K562 (cell line): ENCODE data around the gene CCDC186. TPM values are rescaled to one million over a fixed set of nuclear protein-coding genes. Genes with fewer than 3 reads are reported as not detected.

Experiments used
- ATAC-seq: fragments of 200-7000 bp; cut with Tn5 transposase; 3 replicates; pipeline ENCODE4 v1.9.1; 2020; ENCODE audit warnings: moderate library complexity
- BruUV-seq: library from RNA; stranded (reverse); fragments of 400-500 nt; replicated peaks from 2 replicates; lab custom pipeline; 2021; lab: Mats Ljungman, UMichigan
- CTCF ChIA-PET: fragments of 300-600 bp; formaldehyde crosslinking; extraction: SDS; loops from one replicate; lab custom pipeline; 2021; ENCODE audit warnings: low intra/inter-chr PET ratio; lab: Yijun Ruan, JAX
- POLR2A ChIA-PET: fragments of 300-600, 350-650 bp; sonication (Branson Sonifier 250); formaldehyde crosslinking; extraction: SDS; loops from one replicate; lab custom pipeline; 2021; ENCODE audit warnings: antibody characterized with exemption, inconsistent platforms; lab: Yijun Ruan, JAX
- DNase-seq, 4 experiments: peaks; one replicate each; pipeline versions ENCODE4 v3.0.0 to v3.0.0-alpha.2; 2011 to 2018; ENCODE audit warnings: low spot score in 3 of 4, mixed read lengths in 3 of 4; ENCODE audit errors: extremely low read depth in 1 of 4
- FAIRE-seq: peaks from 2 replicates; lab custom pipeline; 2011; peaks lifted over from hg19 to GRCh38; lab: Jason Lieb, UNC
- H2AFZ ChIP-seq: 2 replicates; pipeline ENCODE4 v1.6.0; 2011; ENCODE audit warnings: low read depth, low read length, control low read depth, inconsistent platforms
- H3K27ac ChIP-seq: fragments of 200-600 bp; 3 replicates; pipeline ENCODE4 v1.8.0; 2011; ENCODE audit warnings: low read depth, mild to moderate bottlenecking, control low read depth, inconsistent platforms, low read length, moderate library complexity, mixed read lengths; ENCODE audit errors: extremely low read depth
- H3K27me3 ChIP-seq, 2 experiments: fragments of 300-600 bp in 1 of 2; 2 replicates in 1 of 2; 3 replicates in 1 of 2; pipeline versions ENCODE4 v1.6.0 to v1.8.0; 2011; ENCODE audit warnings: inconsistent platforms in 2 of 2, low read length in 2 of 2, mild to moderate bottlenecking in 1 of 2, mixed read lengths in 1 of 2, moderate library complexity in 1 of 2; ENCODE audit not compliant: control insufficient read depth in 2 of 2, insufficient read depth in 2 of 2
- H3K36me3 ChIP-seq: fragments of 300-600 bp; 3 replicates; pipeline ENCODE4 v1.8.0; 2011; ENCODE audit warnings: mild to moderate bottlenecking, low read length, inconsistent platforms; ENCODE audit not compliant: control insufficient read depth, insufficient read depth
- H3K4me1 ChIP-seq, 2 experiments: fragments of 200-600 bp in 1 of 2; replicated peaks in 1 of 2; 2 replicates in 1 of 2; 3 replicates in 1 of 2; pipeline versions ENCODE4 v1.5.1 to v1.8.0; 2011; ENCODE audit warnings: inconsistent platforms in 2 of 2, low read length in 2 of 2, mild to moderate bottlenecking in 1 of 2, mixed read lengths in 1 of 2, moderate library complexity in 1 of 2; ENCODE audit not compliant: control insufficient read depth in 2 of 2, insufficient read depth in 2 of 2
- H3K4me2 ChIP-seq: 2 replicates; pipeline ENCODE4 v1.6.1; 2011; ENCODE audit warnings: low read length, control low read depth, inconsistent platforms, mixed read lengths; ENCODE audit not compliant: insufficient read depth
- H3K4me3 ChIP-seq: fragments of 200-600 bp; sonication (generic), shearing (Covaris generic); 2 replicates; pipeline ENCODE4 v1.5.1; 2016; ENCODE audit warnings: control low read depth, inconsistent platforms
- H3K79me2 ChIP-seq: fragments of 200-600 bp; 3 replicates; pipeline ENCODE4 v1.8.0; 2011; ENCODE audit warnings: low read length, inconsistent platforms; ENCODE audit not compliant: control insufficient read depth, insufficient read depth
- H3K9ac ChIP-seq, 2 experiments: 2 replicates each; pipeline versions ENCODE4 v1.6.0 to v1.6.1; 2011; ENCODE audit warnings: low read depth in 2 of 2, low read length in 2 of 2, control low read depth in 1 of 2, inconsistent platforms in 1 of 2, mild to moderate bottlenecking in 1 of 2, mixed read lengths in 1 of 2; ENCODE audit not compliant: insufficient read depth in 1 of 2
- H3K9me1 ChIP-seq: one replicate; pipeline ENCODE4 v1.6.0; 2011; ENCODE audit warnings: inconsistent platforms, mild to moderate bottlenecking, low read length, moderate library complexity; ENCODE audit not compliant: control insufficient read depth, insufficient read depth
- H3K9me3 ChIP-seq: replicated peaks from 2 replicates; pipeline ENCODE4 v1.5.1; 2011; ENCODE audit warnings: low read depth, low read length, inconsistent platforms; ENCODE audit not compliant: control insufficient read depth, insufficient read depth
- H4K20me1 ChIP-seq: replicated peaks from 2 replicates; pipeline ENCODE4 v1.6.1; 2011; ENCODE audit warnings: low read length, inconsistent platforms, mixed read lengths; ENCODE audit not compliant: control insufficient read depth, insufficient read depth
- HEY1 ChIP-seq: fragments of 250-450 bp; sonication (Bioruptor Pico); IDR thresholded peaks from 2 replicates; pipeline ENCODE4 v1.5.0; 2020; ENCODE audit warnings: mild to moderate bottlenecking, moderate library complexity, borderline replicate concordance
- MAFF ChIP-seq: IDR thresholded peaks from 2 replicates; pipeline ENCODE4 v1.6.1; 2012; ENCODE audit warnings: low read length, improper control_type of control experiment
- POLR2B ChIP-seq: fragments of 450-650 bp; IDR thresholded peaks from 2 replicates; pipeline ENCODE4 v1.6.1; 2018; ENCODE audit warnings: low read depth; ENCODE audit not compliant: partially characterized antibody
- SOX6 ChIP-seq: fragments of 450-650 bp; IDR thresholded peaks from 2 replicates; pipeline ENCODE4 v1.6.1; 2014; ENCODE audit warnings: mild to moderate bottlenecking
- TAL1 ChIP-seq: fragments of 450-650 bp; IDR thresholded peaks from 2 replicates; pipeline ENCODE4 v1.6.1; 2016; ENCODE audit warnings: mild to moderate bottlenecking
- ZNF174 ChIP-seq: fragments of 250-450 bp; sonication (Bioruptor Pico); IDR thresholded peaks from 2 replicates; pipeline ENCODE4 v1.4.0; 2020; ENCODE audit warnings: mild to moderate bottlenecking
- ZNF184 ChIP-seq: sonication (generic); formaldehyde crosslinking; IDR thresholded peaks from 2 replicates; pipeline ENCODE4 v1.5.0; 2020; ENCODE audit warnings: missing genetic modification reagents
- ZNF707 ChIP-seq: fragments of 250-450 bp; sonication (Bioruptor Pico); conservative IDR thresholded peaks from 2 replicates; pipeline ENCODE4 v1.8.0; 2022; ENCODE audit warnings: inconsistent platforms, mild to moderate bottlenecking, moderate library complexity
- ZNF76 ChIP-seq: fragments of 250-450 bp; sonication (Bioruptor Pico); IDR thresholded peaks from 2 replicates; pipeline ENCODE4 v1.4.0; 2020; ENCODE audit warnings: mild to moderate bottlenecking, moderate library complexity, borderline replicate concordance
- ZNF785 ChIP-seq: fragments of 250-450 bp; sonication (Bioruptor Pico); IDR thresholded peaks from 2 replicates; pipeline ENCODE4 v1.4.0; 2020; ENCODE audit warnings: mild to moderate bottlenecking
- WGBS: fragments of 100-300 bp; shearing (Covaris generic); methylation state at CpG from one replicate; pipeline ENCODE4 v1.1.6; 2016; ENCODE audit warnings: low coverage, mixed read lengths; ENCODE audit not compliant: insufficient coverage; ENCODE audit errors: missing lambda C conversion rate; 5-methylcytosine and 5-hydroxymethylcytosine counted together
- in situ Hi-C: fragments of 300-500 bp; cut with MboI; formaldehyde crosslinking; loops from 4 replicates; pipeline ENCODE4 v1.15.0; 2018; ENCODE audit warnings: inconsistent platforms, mixed read lengths
- intact Hi-C: fragments of 100-400 bp; cut with micrococcal nuclease; formaldehyde crosslinking; loops from 2 replicates; pipeline ENCODE4 v1.14.2; 2022
- polyA plus RNA-seq, 8 experiments: library from polyadenylated mRNA; depleted of rRNA in 4 of 8; stranded (reverse) in 5 of 8; unstranded in 3 of 8; fragments of >200 nt; fragmentation: Nextera tagmentation in 2 of 8; fragmentation: Illumina TruSeq in 1 of 8; extraction: Ambion mirVana in 2 of 8; extraction: Trizol in 1 of 8; gene quantifications; 2 replicates each; pipeline versions ENCODE4 v1.2.1 to v1.2.3, GENCODE V29; 2011 to 2014; ENCODE audit warnings: inconsistent platforms in 1 of 8, missing spikeins in 1 of 8
- total RNA-seq, 7 experiments: library from RNA; depleted of rRNA in 6 of 7; stranded (reverse); fragments of >200 nt in 6 of 7; fragmentation: Illumina TruSeq in 2 of 7; extraction: Trizol in 2 of 7; gene quantifications; 2 replicates each; pipeline versions ENCODE4 v1.2.1 to v1.2.3, GENCODE V29; 2011 to 2021; ENCODE audit warnings: low replicate concordance in 1 of 7
- TF ChIP-seq, protein P1 (sequence below): sonication (generic); formaldehyde crosslinking; IDR thresholded peaks from 2 replicates; pipeline ENCODE4 v1.8.1; 2023; ENCODE audit warnings: missing genetic modification reagents, mild to moderate bottlenecking, borderline replicate concordance
- TF ChIP-seq, protein P2 (sequence below): fragments of 250-450 bp; sonication (Bioruptor Pico); IDR thresholded peaks from 2 replicates; pipeline ENCODE4 v1.5.0; 2021; ENCODE audit warnings: mild to moderate bottlenecking, borderline replicate concordance
- TF ChIP-seq, protein P3 (sequence below): fragments of 450-650 bp; IDR thresholded peaks from 2 replicates; pipeline ENCODE4 v1.6.1; 2016; ENCODE audit warnings: missing biosample characterization, missing genetic modification characterization

CCDC186 gene
- total and polyA plus RNA-seq, 9 of the 15 experiments (the other 6 are each of a cell fraction or from before 2014, with no cell fraction given), result 2.0 to 7.5 (median 4.7) TPM

DNA sequence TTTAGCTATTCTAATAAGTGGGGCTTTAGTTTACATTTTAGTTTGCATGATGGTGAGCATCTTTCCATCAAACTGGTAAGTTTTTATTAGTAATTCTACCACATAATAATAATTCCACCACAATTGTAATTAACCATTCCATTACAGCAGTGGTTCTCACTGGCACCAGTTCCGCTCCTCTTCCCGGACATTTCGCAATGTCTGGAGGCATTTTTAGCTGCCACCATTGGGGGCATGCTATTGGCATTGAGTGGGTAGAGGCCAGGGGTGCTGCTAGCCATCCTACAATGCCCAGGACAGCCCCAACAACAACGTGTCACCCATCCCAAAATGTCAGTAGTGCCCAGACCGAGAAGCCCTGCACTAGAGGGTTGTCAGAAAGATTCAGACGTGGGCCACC, 98.9 kb downstream of the CCDC186 start (continued):
- TF ChIP-seq, protein P1, sequence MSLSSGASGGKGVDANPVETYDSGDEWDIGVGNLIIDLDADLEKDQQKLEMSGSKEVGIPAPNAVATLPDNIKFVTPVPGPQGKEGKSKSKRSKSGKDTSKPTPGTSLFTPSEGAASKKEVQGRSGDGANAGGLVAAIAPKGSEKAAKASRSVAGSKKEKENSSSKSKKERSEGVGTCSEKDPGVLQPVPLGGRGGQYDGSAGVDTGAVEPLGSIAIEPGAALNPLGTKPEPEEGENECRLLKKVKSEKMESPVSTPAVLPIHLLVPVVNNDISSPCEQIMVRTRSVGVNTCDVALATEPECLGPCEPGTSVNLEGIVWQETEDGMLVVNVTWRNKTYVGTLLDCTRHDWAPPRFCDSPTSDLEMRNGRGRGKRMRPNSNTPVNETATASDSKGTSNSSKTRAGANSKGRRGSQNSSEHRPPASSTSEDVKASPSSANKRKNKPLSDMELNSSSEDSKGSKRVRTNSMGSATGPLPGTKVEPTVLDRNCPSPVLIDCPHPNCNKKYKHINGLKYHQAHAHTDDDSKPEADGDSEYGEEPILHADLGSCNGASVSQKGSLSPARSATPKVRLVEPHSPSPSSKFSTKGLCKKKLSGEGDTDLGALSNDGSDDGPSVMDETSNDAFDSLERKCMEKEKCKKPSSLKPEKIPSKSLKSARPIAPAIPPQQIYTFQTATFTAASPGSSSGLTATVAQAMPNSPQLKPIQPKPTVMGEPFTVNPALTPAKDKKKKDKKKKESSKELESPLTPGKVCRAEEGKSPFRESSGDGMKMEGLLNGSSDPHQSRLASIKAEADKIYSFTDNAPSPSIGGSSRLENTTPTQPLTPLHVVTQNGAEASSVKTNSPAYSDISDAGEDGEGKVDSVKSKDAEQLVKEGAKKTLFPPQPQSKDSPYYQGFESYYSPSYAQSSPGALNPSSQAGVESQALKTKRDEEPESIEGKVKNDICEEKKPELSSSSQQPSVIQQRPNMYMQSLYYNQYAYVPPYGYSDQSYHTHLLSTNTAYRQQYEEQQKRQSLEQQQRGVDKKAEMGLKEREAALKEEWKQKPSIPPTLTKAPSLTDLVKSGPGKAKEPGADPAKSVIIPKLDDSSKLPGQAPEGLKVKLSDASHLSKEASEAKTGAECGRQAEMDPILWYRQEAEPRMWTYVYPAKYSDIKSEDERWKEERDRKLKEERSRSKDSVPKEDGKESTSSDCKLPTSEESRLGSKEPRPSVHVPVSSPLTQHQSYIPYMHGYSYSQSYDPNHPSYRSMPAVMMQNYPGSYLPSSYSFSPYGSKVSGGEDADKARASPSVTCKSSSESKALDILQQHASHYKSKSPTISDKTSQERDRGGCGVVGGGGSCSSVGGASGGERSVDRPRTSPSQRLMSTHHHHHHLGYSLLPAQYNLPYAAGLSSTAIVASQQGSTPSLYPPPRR (CRISPR knock-in tag), result no peak
- no peak for TF ChIP-seq ZNF785
- TF ChIP-seq ZNF174 (CRISPR knock-in tag), result no peak
- no peak for TF ChIP-seq ZNF76 (CRISPR knock-in tag)

DNA sequence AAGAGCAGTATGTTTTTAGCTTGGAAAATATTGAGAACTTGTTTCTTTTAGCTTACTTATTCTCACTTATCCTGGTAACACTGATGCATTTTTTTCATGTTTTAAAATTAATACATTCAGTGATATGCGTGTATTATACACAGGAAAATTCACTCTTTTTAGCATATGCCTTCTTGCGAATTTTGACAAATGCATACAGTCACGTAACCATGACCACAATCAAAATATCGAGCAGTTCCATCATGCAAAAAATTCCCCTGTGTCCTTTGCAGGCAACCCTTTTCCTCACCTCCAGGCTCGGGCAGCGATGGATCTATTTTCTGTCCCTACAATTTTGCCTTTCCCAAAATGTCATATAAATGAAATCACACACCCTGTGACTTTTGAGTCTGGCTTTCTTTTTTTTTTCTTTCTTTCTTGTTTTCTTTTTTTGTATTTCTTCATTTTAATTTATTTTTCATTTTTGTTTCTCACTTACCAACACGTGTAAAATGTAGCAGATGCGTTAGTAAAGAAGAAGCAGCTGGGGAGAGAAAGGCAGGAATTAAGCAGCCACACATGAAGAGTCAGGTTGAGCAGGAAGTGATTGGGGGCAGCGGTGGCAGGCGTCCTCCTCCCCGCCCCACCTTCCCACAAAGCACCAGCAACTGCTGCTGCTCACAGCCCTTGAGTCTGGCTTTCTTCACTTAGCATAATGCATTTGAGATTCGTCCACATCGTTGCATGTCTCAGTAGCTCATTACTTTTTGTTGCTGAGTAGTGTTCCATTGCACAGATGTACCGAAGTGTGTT, 100.4 kb downstream of the CCDC186 start:
- 3% methylated on average over 11 of the region's 14 CpGs for WGBS
- Histone ChIP-seq H3K4me3 (no peak overlapping the region), H3K4me2 (no peak overlapping the region), H3K27me3 (peaks cover 0 to 6% of the 10 kb centered on the region in 2 experiments; a peak in 2 of 5 replicates), H3K9ac (no peak overlapping the region), H3K9me3 (no peaks in the 10 kb centered on the region), H4K20me1 (no peaks in the 10 kb centered on the region), H2AFZ (no peak overlapping the region), H3K36me3 (no peaks in the 10 kb centered on the region), H3K79me2 (no peaks in the 10 kb centered on the region), H3K9me1 (no peaks in the 10 kb centered on the region), H3K27ac (no peak overlapping the region), H3K4me1 (no peaks in the 10 kb centered on the region)
- ChIA-PET POLR2A (interaction anchor here (0.7 kb wide), 1 partner anchor 256 kb away, joined by 3 read pairs; no protein-coding TSS in a partner anchor), CTCF (no interaction called here)
- ATAC-seq, result no peak
- in situ Hi-C loops, result no loop called here
- FAIRE-seq, result no peak
- DNase-seq, result no peak
- no TSS peak for BruUV-seq
- intact Hi-C loops, result no loop called here
- TF ChIP-seq POLR2B (no peak), ZNF184 (no peak), SOX6 (no peak), TAL1 (no peak), ZNF707 (CRISPR knock-in tag) (no peak), HEY1 (CRISPR knock-in tag) (no peak), MAFF (no peak)
- TF ChIP-seq, protein P2, sequence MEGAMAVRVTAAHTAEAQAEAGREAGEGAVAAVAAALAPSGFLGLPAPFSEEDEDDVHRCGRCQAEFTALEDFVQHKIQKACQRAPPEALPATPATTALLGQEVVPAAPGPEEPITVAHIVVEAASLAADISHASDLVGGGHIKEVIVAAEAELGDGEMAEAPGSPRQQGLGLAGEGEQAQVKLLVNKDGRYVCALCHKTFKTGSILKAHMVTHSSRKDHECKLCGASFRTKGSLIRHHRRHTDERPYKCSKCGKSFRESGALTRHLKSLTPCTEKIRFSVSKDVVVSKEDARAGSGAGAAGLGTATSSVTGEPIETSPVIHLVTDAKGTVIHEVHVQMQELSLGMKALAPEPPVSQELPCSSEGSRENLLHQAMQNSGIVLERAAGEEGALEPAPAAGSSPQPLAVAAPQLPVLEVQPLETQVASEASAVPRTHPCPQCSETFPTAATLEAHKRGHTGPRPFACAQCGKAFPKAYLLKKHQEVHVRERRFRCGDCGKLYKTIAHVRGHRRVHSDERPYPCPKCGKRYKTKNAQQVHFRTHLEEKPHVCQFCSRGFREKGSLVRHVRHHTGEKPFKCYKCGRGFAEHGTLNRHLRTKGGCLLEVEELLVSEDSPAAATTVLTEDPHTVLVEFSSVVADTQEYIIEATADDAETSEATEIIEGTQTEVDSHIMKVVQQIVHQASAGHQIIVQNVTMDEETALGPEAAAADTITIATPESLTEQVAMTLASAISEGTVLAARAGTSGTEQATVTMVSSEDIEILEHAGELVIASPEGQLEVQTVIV (CRISPR knock-in tag), result no peak
- TF ChIP-seq, protein P3, sequence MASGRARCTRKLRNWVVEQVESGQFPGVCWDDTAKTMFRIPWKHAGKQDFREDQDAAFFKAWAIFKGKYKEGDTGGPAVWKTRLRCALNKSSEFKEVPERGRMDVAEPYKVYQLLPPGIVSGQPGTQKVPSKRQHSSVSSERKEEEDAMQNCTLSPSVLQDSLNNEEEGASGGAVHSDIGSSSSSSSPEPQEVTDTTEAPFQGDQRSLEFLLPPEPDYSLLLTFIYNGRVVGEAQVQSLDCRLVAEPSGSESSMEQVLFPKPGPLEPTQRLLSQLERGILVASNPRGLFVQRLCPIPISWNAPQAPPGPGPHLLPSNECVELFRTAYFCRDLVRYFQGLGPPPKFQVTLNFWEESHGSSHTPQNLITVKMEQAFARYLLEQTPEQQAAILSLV (tag), result no peak
